GM10248 (cell line): ENCODE data around the gene IMPACT.

Experiments used
- CTCF ChIA-PET: fragments of 300-600 bp; sonication (Branson Sonifier 250); formaldehyde crosslinking; extraction: SDS; loops from one replicate; lab custom pipeline; 2021; ENCODE audit warnings: antibody characterized with exemption; lab: Yijun Ruan, JAX
- POLR2A ChIA-PET: fragments of 350-650 bp; sonication (Branson Sonifier 250); formaldehyde crosslinking; extraction: SDS; loops from one replicate; lab custom pipeline; 2020; ENCODE audit warnings: antibody characterized with exemption; lab: Yijun Ruan, JAX
- DNase-seq: peaks from one replicate; pipeline ENCODE4 v3.0.0; 2012; ENCODE audit errors: extremely low spot score
- CTCF ChIP-seq: IDR thresholded peaks from 2 replicates; pipeline ENCODE4 v1.5.1; 2012; ENCODE audit warnings: mild to moderate bottlenecking, low read depth; ENCODE audit errors: extremely low read depth, missing control alignments, control extremely low read depth

The IMPACT gene

GRCh38 chr18:24475926-24476589 lies 49.6 kb downstream of the IMPACT start:
- TF ChIP-seq CTCF: no peak
- ChIA-PET CTCF (interaction anchor here (1.9 kb wide), 1 partner anchor 13 kb away, joined by 4 read pairs; no protein-coding TSS in a partner anchor), POLR2A (no interaction called here)
- no peak for DNase-seq

GRCh38 chr18:24479371-24479770 lies 52.9 kb downstream of the IMPACT start:
- no peak for DNase-seq
- ChIA-PET CTCF (no interaction called here), POLR2A (no interaction called here)
- no peak for TF ChIP-seq CTCF

GRCh38 chr18:24482821-24483220 lies 56.4 kb downstream of the IMPACT start:
- CTCF ChIA-PET: interaction anchor here (1.1 to 1.6 kb wide), 2 partner anchors 32 to 123 kb away, joined by 4 to 5 read pairs; no protein-coding TSS in a partner anchor

GRCh38 chr18:24485681-24486080 lies 59.2 kb downstream of the IMPACT start:
- POLR2A ChIA-PET: no interaction called here
- no peak for DNase-seq
- CTCF ChIA-PET: interaction anchor here (0.9 to 6.5 kb wide), 6 partner anchors 19 to 309 kb away, joined by 3 to 33 read pairs (median 5); no protein-coding TSS in a partner anchor
- TF ChIP-seq CTCF: no peak

More at GRCh38 chr18:24482821-24483220, 56.4 kb downstream of the IMPACT start:
- POLR2A ChIA-PET: no interaction called here
- DNase-seq: no peak
- no peak for TF ChIP-seq CTCF

GRCh38 chr18:24486684-24487083 lies 60.2 kb downstream of the IMPACT start:
- no peak for TF ChIP-seq CTCF
- DNase-seq: no peak
- POLR2A ChIA-PET: no interaction called here
- CTCF ChIA-PET: interaction anchor here (1.4 to 6.5 kb wide), 9 partner anchors 12 to 240 kb away, joined by 3 to 63 read pairs (median 11); no protein-coding TSS in a partner anchor

GRCh38 chr18:24488824-24489493 lies 62.5 kb downstream of the IMPACT start:
- peak; percentile 68 for TF ChIP-seq CTCF
- ChIA-PET CTCF (interaction anchor here (0.7 to 6.5 kb wide), 36 partner anchors 8 to 437 kb away, joined by 3 to 63 read pairs (median 4); partner anchors contain the start of genes CABYR, HRH4 and IMPACT), POLR2A (interaction anchor here (1.0 kb wide), 1 partner anchor 350 kb away, joined by 4 read pairs; the partner anchor contains the start of gene CABYR)
- DNase-seq: peak; percentile 55
